NCI-H774 (cell line): ENCODE measurements around the gene TMEM165.
A peak's percentile ranks its signal among the peaks of the same experiment; 100 is the strongest.
"Not testable (repeated sequence)": the region's sequence is repeated elsewhere in the genome, so short reads cannot be mapped to it uniquely, and the experiment has no call there.

ENCODE experiments used
- DNase-seq: peaks from one replicate; lab custom pipeline; 2025; lab: John Stamatoyannopoulos, UW

The TMEM165 gene, protein sequence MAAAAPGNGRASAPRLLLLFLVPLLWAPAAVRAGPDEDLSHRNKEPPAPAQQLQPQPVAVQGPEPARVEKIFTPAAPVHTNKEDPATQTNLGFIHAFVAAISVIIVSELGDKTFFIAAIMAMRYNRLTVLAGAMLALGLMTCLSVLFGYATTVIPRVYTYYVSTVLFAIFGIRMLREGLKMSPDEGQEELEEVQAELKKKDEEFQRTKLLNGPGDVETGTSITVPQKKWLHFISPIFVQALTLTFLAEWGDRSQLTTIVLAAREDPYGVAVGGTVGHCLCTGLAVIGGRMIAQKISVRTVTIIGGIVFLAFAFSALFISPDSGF

DNA sequence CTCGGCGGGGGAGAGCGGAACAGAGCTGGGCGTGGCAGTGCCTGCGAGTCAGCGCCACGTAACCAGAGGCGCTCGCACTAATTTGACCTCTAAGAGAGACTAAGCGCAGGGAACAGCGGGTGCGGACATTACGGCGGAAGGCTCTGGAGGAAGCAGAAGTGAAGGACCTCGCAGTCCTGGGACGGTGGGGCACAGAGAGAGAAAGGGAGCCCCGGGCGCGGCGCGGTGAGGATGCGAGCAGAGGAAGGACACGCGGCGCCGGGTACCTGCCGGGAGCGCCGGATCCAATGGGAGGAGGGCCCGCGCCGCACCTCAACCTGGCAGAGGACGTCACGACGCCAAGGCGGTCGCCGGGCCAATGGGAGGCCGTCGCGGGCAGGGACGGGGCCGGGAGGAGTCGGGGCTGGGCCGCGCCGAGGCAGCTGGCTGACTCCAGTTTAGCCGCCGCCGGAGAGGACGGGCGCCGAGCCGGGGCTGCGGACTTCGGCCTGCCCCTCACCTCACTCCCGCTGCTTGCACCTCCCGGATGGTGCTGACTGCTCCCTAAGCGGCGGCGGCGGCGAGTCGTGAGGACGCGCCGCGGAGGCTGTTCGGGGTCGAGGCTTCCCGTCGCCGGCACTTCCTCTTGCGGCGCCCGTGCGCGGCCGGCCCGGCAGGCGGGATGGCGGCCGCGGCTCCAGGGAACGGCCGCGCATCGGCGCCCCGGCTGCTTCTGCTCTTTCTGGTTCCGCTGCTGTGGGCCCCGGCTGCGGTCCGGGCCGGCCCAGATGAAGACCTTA is at the start of gene TMEM165:
TMEM165 (plus strand) TSS at position 429 of the 779 bp plus-strand sequence; CDS start at position 662, 233 bp downstream.
- peak; percentile 85 for DNase-seq

DNA sequence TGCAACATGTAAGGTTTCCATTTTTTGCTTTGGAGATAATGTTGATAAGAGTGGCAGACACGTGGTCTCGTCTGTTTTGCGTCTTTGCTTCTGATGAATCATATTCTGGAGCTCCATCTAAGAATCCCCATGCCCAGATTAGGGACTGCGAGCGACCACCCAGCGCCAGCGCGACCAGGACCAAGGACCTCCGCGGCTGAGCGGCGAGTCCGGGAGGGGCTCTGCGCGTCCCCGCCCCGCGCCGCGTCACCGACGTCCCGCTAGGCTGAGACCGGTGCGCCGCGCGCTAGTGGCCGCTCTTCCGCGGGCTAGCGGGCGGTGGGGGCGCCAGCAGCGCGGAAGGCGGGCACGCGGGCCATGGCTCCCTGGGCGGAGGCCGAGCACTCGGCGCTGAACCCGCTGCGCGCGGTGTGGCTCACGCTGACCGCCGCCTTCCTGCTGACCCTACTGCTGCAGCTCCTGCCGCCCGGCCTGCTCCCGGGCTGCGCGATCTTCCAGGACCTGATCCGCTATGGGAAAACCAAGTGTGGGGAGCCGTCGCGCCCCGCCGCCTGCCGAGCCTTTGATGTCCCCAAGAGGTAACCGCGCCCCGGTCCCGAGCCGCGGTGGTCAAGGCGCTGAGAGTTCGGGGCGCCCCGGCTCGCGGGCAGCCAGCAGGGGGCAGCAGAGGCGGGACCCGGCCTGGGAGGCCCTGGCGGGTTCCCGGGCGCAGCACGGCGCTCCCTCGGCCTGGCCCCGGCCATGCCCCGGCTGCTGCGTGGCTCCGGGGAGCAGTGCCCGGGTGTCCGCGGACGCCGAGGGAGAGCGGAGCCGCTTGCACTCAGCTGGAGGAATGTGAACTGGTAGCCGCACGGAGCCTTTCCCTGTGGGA is 49.5 kb upstream of the TMEM165 start, which contains the start of gene SRD5A3:
SRD5A3 (plus strand) TSS at position 263 of the 871 bp plus-strand sequence; CDS start at position 358, 95 bp downstream.
- DNase-seq = peak; percentile 78

DNA sequence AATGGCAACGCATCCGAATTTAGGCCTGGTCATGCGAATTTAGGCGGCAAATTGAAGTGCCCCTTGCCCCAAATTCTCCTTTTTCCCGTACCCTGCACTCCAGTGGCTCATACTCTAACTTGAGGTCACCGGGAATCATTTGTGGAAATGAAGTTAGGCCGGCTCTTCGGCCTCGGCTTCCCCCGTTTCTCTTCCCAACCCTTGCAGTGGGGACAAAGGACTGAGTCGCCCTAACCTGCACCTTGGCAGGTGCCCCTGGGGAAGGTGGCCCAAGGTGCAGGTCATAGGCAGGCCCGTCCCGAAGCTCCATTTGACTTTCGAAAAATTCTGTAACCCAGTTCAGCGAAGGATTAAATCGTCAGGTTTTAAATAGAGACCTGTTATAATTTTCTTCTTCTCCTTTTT is 48.9 kb upstream of the TMEM165 start:
- no peak for DNase-seq

DNA sequence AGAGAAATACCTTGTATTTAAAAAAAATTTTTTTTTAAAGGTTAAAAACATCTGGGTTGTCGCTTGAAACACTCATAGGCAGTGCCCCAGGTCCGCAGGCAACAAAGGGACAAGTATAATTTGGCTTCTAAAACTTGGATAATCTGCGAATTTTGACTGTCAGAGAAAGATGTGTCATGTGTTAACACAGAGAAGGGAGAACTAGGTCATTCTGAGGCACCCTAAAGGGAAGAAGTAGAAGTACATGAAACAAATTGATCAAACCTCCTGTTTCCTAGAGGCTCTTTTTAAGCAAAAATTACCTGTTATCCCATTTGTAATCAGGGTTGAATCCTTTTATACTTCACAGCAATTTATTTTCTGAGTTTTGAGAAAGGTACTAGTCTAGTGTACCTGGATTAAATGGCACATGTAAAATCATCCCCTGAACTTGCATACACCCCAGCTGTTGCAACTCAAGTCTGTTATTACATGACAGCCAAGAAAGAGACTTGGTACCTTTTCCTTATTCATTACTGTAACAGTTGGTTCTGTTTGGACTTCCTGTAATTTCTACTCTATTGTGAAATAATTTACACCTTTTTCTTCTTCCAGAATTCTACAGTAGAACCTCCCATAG is 48.0 kb upstream of the TMEM165 start:
- DNase-seq = no peak

DNA sequence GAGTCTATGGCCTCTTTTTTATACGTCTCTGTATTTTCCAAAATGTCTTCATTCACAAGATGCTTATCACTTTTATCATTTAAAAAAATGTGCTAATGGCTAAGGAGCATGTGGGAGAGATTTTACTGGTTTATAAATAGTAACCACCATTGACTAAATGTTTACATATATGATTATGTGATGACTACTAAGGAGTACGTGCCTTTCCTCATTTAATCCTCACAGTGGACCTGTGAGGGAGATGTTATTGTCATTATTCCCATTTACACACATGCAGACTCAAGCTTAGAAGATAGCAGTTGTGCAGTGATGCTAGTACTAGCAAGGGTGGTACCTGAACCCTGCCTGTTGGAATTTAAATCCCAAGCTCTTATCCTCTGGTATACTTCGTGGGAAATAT is 47.3 kb upstream of the TMEM165 start:
- DNase-seq = no peak

DNA sequence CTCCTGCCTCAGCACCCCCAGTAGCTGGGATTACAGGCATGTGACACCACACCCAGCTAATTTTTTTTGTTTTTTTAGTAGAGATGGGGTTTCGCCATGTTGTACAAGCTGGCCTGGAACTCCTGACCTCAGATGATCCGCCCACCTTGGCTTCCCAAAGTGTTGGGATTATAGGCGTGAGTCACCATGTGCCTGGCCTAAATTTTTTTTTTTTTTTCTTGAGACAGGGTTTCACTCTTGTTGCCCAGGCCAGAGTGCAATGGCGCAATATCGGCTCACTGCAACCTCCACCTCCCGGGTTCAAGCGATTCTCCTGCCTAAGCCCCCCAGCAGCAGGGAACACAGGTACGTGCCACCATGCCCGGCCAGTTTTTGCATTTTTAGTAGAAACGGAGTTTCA is 44.9 kb upstream of the TMEM165 start:
- DNase-seq = not testable (repeated sequence)

DNA sequence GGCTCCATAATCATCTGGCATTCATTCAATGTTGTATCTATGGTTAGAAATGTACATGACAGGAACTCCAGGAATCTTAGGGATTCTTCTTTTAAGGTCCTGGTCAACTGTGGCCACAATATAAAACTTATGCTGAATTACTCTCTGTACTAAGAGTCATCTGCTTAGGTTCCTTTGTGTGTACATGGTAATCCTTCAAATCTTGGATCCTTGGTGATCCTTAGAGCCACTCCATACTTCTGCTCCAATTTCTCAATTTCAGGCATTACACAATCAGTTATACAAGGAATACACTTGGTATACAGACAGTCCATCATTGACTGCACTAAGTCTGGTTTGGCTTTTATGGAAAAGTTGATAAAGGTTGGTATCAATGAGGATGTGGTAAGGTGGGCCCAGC is 43.9 kb upstream of the TMEM165 start:
- DNase-seq = no peak

DNA sequence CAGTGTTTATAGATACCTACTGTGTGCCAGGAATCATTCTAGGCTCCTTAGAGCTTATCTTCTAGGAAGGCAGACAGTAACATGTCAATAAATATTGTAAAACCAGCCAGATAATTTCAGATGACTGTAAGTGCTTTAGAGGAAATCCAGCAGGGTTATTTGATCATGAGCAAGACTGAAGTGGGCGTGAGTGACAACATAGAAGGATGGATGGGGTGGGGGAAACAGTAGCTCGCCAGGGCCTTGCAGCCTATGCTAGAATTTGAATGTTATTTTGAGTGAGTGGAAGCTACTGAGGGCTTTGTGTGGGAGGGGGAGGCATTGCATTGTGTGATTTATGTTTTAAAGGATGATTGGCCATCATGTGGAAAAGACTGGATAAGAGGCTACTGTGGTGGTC is 43.0 kb upstream of the TMEM165 start:
- no peak for DNase-seq

DNA sequence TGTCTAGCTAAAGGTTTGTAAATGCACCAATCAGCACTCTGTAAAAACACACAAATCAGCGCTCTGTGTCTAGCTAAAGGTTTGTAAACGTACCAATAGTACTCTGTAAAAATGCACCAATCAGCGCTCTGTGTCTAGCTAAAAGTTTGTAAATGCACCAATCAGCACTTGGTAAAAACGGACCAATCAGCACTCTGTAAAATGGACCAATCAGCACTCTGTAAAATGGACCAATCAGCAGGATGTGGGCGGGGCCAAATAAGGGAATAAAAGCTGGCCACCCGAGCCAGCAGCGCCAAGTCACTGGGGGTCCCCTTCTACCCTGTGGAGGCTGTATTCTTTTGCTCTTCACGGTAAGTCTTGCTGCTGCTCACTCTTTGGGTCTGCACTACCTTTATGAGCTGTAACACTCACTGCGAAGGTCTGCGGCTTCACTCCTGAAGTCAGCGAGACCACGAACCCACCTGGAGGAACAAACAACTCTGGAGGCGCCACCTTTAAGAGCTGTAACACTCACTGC is 42.5 kb upstream of the TMEM165 start:
- DNase-seq = not testable (repeated sequence)

DNA sequence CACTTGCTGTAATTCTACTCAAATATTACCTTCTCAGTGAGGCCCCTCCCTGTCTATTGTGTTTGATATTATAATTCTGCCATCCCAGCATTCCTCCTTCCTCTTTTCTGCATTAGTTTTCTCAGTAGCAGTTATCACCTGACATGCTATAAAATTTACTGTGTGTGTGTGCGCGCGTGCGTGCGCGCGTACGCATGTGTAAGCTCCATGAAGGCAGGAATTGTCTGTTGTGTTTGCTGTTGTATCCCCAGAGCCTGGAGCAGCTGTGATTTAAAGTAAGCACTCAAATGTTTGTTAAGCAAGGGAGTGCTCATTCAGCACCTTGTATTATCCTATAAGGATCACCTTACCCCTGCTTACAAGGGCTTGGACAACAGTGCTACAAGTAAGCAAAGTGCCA is 41.1 kb upstream of the TMEM165 start:
- DNase-seq = no peak

DNA sequence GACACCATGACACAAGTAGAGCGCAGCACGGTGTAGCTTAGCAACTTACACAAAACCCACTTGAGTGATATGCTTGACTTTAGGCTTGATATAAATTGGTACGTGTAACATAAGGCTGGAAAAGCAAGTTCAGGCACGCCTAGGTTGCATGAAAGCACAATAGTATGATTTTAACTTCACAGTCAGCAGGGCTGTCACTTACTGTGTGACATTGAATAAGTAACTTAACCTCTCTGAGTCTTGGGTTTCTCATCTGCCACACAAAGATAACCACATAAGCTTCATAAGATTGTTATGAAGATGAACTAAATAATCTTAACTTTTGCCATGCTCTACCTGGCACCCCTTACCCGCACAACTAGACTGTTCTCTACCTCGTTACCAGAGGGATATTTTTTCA is 40.2 kb upstream of the TMEM165 start:
- DNase-seq = no peak

DNA sequence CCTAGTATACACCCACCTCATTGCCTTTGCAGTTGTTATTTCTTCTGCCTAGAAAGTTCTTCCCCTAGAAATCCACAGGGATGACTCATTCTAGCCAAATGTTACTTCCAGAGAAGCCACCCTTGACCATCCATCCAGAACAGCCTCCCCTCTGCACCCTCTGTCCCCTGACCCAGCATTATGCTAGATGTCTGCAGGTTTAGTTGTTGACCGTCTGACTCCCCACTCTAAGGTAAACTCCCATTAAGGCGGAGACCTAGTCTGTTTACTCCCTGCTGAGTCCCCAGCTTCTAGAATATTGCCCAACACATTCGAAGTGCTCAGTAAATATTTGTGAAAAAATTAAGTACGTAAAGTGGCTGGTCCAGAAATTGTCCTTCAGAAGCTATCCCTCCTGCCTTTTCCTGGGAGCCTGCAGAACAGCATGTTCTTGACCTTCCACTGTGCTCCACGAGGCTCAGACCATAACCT is 38.7 kb upstream of the TMEM165 start:
- DNase-seq = peak; percentile 11

DNA sequence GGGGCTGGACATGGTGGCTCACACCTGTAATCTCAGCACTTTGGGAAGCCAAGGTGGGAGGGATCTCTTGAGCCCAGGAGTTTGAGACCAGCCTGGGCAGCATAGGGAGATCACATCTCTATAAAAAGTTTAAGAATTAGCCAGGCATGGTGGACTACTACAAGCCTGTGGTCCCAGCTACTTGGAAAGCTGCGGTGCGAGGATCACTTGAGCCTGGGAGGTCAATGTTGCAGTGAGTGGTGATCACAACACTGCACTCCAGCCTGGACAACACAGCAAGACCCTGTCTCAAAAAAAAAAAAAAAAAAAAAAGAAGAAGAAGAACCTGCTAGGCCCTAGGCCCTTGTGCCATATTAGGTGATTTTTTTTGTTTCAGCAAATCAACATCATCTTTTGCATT is 37.5 kb upstream of the TMEM165 start:
- DNase-seq = no peak

DNA sequence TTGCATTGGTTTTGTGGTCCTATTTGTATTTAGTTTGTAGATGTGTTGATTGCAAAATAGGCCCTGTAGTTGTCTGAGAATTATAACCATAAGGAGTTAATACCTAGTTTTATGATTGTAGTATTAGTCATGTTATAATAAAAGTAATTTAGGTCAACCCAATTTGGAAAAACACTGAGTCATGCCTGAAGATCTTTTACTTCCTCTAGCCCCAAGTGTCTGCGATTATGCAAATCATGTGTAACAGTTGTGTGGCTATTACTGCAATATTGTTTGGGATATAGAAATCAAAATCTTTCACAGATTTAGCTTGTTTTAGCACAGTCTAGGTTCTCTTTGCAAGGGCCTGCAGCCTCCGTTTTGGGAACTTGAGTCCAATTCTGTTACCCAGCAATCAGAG is 37.1 kb upstream of the TMEM165 start:
- DNase-seq = no peak

DNA sequence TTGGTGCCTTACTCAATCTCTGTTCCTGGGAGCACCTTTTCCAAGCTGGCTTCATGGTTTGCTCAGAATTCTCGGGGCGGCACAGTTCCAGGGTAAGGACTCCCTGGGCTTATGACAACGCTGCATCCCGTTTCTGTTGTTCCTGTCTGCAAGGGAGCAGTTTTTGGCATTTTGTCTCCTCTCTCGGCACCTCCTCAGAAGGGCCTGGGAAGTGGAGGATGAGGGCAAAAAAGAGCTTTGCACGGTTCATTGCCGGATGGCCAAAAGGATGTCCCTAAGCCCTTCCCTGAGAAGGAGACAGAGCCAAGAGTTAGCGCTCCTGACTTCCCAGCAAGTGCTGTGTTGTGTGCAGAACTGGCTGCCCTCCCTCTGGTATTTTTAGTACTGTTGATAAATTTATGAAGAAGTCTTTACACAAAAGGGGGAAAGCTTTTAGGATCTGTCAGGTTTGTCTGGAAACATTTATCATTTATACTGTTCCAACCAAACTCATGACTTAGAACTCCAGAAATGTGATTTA is 36.3 kb upstream of the TMEM165 start:
- DNase-seq = no peak

DNA sequence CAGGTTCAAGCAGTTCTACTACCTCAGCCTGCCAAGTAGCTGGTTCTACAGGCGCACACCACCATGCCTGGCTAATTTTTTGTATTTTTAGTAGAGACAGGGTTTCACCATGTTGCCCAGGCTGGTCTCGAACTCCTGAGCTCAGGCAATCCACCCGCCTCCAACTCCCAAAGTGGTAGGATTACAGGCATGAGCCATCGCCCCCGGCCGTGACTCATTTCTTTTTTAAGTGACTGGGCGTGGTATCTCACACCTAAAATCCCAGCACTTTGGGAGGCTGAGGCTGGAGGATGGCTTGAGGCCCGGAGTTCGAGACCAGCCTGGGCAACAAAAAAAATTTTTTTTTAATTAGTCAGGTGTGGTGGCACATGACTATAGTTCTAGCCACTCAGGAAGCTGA is 32.8 kb upstream of the TMEM165 start:
- not testable (repeated sequence) for DNase-seq

DNA sequence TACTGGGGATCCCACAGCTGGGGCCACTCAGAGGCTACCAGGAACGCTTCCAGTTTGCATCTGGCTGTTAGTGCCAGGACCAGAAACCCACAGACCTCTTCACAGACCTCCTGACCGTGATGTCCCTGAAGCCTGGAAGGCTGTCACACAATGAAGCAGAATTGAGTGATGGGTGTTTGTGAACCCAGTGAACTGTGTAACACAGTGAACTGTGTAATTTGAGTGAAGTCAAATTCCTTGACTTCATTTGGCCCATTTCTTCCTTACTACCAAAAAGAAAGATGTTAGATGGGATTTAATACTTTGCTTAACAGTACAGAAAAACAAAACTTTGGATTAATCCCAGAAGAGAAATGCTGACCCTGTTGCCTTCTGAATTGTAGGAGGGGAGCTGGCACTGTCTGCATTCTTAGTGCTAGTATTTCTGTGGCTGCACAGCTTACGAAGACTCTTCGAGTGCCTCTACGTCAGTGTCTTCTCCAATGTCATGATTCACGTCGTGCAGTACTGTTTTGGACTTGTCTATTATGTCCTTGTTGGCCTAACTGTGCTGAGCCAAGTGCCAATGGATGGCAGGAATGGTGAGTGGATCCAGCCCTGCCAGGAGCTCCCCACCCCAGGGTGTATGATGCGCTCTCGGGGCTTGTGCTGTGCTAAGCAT is 31.9 kb upstream of the TMEM165 start:
- no peak for DNase-seq

DNA sequence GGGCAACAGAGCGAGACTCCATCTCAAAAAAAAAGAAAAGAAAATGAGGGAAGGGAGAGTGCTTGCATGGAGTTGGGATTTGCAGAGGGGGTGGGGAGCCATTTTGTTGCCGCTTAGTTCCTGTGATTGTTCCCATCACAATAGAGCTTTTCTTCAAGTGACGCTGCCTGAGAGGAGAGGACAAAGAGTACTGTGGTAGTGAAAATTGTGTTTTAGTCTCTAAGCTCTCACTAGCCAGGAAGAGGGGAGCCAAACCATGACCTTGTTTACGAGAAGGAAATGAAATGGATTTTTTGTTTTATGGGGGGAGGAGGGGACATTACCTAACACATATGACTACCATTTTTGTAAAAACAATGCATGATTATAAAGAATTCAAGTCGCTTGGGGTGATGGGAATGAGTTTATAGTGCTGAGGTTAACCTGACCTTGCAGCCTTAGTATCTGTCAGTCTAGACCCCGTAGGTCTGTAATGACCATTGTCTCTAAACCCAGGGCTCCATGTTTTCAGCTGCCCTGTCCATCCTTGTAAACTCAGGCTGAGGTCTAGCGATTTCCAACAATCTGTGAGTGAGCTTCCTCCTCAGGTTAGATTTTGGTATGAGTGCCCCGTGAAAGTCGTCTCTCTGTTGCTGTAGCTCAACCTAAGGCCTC is 30.9 kb upstream of the TMEM165 start:
- no peak for DNase-seq

DNA sequence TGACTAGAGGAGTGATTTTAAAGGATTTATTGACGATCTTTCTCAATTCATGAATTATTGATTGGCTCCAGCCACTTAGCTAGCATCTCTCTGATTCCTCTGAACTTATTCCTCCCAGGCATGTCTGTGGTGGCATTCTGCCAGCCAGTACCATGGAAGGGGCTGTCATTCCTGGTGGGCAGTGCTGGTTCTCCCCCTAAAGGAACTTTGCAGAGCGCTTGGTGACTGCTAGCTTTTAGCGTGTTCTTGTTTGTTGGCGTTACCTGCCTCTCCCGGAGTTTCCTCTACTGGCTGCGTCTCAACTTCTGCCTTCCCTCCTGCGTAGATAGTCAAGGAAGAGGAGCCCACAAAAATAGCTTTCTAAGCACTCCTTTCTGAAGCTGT is 30.4 kb upstream of the TMEM165 start:
- DNase-seq = no peak

DNA sequence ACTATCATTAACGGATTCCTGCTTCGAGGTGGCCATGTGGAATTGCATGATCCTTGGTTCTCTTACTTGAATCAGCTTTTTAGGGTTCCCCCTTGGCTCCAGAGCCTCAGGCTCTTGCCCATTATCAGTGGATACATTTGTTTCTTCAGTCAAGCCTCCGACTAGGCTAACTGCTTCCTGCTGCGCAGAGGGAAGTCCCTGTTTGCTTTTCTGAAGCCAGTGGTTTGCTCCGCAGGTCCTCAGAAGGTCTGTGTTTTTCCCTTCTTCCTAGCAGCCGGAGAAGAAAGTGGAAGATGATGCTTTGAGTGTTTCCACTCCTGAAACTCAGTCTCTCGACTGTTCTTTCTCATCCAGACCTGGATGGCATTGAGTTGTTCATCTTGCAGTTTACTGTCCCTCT is 29.1 kb upstream of the TMEM165 start:
- no peak for DNase-seq
